Measurements from ENCODE around the gene NEK4. TPM values are rescaled to one million over a fixed set of nuclear protein-coding genes. Genes with fewer than 3 reads are reported as not detected.

The NEK4 gene
- total RNA-seq, 1 experiment from 2014 or later, result 36.2 TPM

DNA sequence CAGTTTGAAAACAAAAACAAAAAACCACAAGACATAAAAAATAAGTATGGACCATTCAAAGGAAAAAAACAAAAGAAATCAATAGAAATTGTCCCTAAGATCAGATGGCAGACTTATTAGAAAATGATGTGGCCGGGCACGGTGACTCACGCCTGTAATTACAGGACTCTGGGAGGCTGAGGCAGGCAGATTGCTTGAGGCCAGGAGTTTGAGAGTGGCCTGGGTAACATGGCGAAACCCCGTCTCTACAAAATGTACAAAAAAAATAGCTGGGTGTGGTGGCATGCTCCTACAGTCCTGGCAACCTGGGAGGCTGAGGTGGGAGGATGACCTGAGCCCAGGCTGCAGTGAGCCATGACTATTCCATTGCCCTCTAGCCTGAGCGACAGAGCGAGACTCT lies 48.2 kb downstream of the NEK4 start:
- DNase-seq (ENCODE audit: low read depth, low spot score) (no peak), ATAC-seq (no peak)
- Histone ChIP-seq H3K27ac (ENCODE audit: low read depth, low read length) (no peak overlapping the region), H3K9me2 (ENCODE audit: insufficient read depth) (no peaks in the 10 kb centered on the region), H3K79me2 (ENCODE audit: insufficient read depth, low read length) (no peaks in the 10 kb centered on the region), H3K9ac (ENCODE audit: low read length) (no peak overlapping the region), H3K4me2 (ENCODE audit: low read length) (no peak overlapping the region), H3K4me3 (replicated peaks in 1 of 2; ENCODE audit: low read depth in 1 of 2, low read length in 2 of 2) (no peak overlapping the region), H3K27me3 (ENCODE audit: insufficient read depth, low read length) (no peaks in the 10 kb centered on the region), H3K36me3 (ENCODE audit: control insufficient read depth in 1 of 2, insufficient read depth in 2 of 2, low read length in 2 of 2) (peaks cover 0 to 3% of the 10 kb centered on the region in 2 experiments; a peak in 1 of 4 replicates), H3K9me3 (ENCODE audit: control insufficient read depth in 1 of 2, insufficient read depth in 1 of 2, low read depth in 1 of 2, low read length in 2 of 2) (no peaks in the 10 kb centered on the region), H2AFZ (ENCODE audit: low read depth, low read length, poor library complexity, severe bottlenecking) (no peak overlapping the region), H4K20me1 (ENCODE audit: insufficient read depth) (no peaks in the 10 kb centered on the region), H3K4me1 (ENCODE audit: control insufficient read depth in 1 of 2, insufficient read depth in 2 of 2, low read length in 2 of 2) (no peaks in the 10 kb centered on the region)
- ChIA-PET CTCF (no interaction called here), POLR2A (no interaction called here), RAD21 (ENCODE audit: low non-redundant PET in 1 of 2, low total read pairs in 2 of 2, uncharacterized antibody in 2 of 2, unreplicated experiment in 2 of 2) (no interaction called here)
- no TSS peak for BruUV-seq (replicated peaks)
- no peak for TF ChIP-seq RAD21 (IDR thresholded peaks at IDR 0.05; ENCODE audit: low read depth)
- TF ChIP-seq CBX3 (IDR thresholded peaks at IDR 0.05; ENCODE audit: low read depth), result no peak
- no peak for TF ChIP-seq FOSL1 (IDR thresholded peaks at IDR 0.05; ENCODE audit: low read depth)
- TF ChIP-seq, protein P1, sequence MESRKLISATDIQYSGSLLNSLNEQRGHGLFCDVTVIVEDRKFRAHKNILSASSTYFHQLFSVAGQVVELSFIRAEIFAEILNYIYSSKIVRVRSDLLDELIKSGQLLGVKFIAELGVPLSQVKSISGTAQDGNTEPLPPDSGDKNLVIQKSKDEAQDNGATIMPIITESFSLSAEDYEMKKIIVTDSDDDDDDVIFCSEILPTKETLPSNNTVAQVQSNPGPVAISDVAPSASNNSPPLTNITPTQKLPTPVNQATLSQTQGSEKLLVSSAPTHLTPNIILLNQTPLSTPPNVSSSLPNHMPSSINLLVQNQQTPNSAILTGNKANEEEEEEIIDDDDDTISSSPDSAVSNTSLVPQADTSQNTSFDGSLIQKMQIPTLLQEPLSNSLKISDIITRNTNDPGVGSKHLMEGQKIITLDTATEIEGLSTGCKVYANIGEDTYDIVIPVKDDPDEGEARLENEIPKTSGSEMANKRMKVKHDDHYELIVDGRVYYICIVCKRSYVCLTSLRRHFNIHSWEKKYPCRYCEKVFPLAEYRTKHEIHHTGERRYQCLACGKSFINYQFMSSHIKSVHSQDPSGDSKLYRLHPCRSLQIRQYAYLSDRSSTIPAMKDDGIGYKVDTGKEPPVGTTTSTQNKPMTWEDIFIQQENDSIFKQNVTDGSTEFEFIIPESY (IDR thresholded peaks at IDR 0.05; ENCODE audit: extremely low read depth, insufficient replicate concordance, low read length), result no peak
- TF ChIP-seq, protein P2, sequence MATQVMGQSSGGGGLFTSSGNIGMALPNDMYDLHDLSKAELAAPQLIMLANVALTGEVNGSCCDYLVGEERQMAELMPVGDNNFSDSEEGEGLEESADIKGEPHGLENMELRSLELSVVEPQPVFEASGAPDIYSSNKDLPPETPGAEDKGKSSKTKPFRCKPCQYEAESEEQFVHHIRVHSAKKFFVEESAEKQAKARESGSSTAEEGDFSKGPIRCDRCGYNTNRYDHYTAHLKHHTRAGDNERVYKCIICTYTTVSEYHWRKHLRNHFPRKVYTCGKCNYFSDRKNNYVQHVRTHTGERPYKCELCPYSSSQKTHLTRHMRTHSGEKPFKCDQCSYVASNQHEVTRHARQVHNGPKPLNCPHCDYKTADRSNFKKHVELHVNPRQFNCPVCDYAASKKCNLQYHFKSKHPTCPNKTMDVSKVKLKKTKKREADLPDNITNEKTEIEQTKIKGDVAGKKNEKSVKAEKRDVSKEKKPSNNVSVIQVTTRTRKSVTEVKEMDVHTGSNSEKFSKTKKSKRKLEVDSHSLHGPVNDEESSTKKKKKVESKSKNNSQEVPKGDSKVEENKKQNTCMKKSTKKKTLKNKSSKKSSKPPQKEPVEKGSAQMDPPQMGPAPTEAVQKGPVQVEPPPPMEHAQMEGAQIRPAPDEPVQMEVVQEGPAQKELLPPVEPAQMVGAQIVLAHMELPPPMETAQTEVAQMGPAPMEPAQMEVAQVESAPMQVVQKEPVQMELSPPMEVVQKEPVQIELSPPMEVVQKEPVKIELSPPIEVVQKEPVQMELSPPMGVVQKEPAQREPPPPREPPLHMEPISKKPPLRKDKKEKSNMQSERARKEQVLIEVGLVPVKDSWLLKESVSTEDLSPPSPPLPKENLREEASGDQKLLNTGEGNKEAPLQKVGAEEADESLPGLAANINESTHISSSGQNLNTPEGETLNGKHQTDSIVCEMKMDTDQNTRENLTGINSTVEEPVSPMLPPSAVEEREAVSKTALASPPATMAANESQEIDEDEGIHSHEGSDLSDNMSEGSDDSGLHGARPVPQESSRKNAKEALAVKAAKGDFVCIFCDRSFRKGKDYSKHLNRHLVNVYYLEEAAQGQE (IDR thresholded peaks at IDR 0.05; ENCODE audit: low read depth), result no peak
- TF ChIP-seq SRF (IDR thresholded peaks at IDR 0.05; ENCODE audit: low read depth), result no peak
- TF ChIP-seq ZFX (IDR thresholded peaks at IDR 0.05), result no peak
- TF ChIP-seq EZH2 (IDR thresholded peaks at IDR 0.05), result no peak
- no peak for TF ChIP-seq YY1 (IDR thresholded peaks at IDR 0.05; ENCODE audit: extremely low read depth, insufficient replicate concordance, low read depth, low read length)
- no peak for TF ChIP-seq POLR2A (IDR thresholded peaks at IDR 0.05; ENCODE audit: borderline replicate concordance, extremely low read depth, insufficient read depth, insufficient read length)
- no peak for TF ChIP-seq JUND (IDR thresholded peaks at IDR 0.05)
- TF ChIP-seq, protein P3, sequence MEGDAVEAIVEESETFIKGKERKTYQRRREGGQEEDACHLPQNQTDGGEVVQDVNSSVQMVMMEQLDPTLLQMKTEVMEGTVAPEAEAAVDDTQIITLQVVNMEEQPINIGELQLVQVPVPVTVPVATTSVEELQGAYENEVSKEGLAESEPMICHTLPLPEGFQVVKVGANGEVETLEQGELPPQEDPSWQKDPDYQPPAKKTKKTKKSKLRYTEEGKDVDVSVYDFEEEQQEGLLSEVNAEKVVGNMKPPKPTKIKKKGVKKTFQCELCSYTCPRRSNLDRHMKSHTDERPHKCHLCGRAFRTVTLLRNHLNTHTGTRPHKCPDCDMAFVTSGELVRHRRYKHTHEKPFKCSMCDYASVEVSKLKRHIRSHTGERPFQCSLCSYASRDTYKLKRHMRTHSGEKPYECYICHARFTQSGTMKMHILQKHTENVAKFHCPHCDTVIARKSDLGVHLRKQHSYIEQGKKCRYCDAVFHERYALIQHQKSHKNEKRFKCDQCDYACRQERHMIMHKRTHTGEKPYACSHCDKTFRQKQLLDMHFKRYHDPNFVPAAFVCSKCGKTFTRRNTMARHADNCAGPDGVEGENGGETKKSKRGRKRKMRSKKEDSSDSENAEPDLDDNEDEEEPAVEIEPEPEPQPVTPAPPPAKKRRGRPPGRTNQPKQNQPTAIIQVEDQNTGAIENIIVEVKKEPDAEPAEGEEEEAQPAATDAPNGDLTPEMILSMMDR (IDR thresholded peaks at IDR 0.05 in 2 of 3, conservative IDR thresholded peaks at IDR 0.05 in 1 of 3; ENCODE audit: borderline replicate concordance in 1 of 3, insufficient read depth in 1 of 3, low read depth in 2 of 3, low read length in 2 of 3), result no peak
- TF ChIP-seq, protein P4, sequence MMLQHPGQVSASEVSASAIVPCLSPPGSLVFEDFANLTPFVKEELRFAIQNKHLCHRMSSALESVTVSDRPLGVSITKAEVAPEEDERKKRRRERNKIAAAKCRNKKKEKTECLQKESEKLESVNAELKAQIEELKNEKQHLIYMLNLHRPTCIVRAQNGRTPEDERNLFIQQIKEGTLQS (IDR thresholded peaks at IDR 0.05), result no peak
- no peak for TF ChIP-seq SP1 (IDR thresholded peaks at IDR 0.05; ENCODE audit: low read depth)
- no peak for TF ChIP-seq ELF1 (IDR thresholded peaks at IDR 0.05; ENCODE audit: borderline replicate concordance, low read depth)
- intact Hi-C loops (cut with micrococcal nuclease), result no loop called here
